NCI-H2196 treated with DMSO at 0.1 percent for 48 hours (cell line): Measurements from ENCODE around the gene BLOC1S1.
"Not testable (repeated sequence)": the region's sequence is repeated elsewhere in the genome, so short reads cannot be mapped to it uniquely, and the experiment has no call there.

Experiments used
- DNase-seq: peaks from one replicate; lab custom pipeline; 2025; ENCODE audit not compliant: unreplicated experiment; lab: John Stamatoyannopoulos, UW

BLOC1S1 gene

GRCh38 chr12:55743406-55744339, 27.8 kb downstream of the BLOC1S1 start:
- DNase-seq = peak; percentile 19

- no peak for DNase-seq
Measured at GRCh38 chr12:55744340-55745030, 28.6 kb downstream of the BLOC1S1 start.

DNA sequence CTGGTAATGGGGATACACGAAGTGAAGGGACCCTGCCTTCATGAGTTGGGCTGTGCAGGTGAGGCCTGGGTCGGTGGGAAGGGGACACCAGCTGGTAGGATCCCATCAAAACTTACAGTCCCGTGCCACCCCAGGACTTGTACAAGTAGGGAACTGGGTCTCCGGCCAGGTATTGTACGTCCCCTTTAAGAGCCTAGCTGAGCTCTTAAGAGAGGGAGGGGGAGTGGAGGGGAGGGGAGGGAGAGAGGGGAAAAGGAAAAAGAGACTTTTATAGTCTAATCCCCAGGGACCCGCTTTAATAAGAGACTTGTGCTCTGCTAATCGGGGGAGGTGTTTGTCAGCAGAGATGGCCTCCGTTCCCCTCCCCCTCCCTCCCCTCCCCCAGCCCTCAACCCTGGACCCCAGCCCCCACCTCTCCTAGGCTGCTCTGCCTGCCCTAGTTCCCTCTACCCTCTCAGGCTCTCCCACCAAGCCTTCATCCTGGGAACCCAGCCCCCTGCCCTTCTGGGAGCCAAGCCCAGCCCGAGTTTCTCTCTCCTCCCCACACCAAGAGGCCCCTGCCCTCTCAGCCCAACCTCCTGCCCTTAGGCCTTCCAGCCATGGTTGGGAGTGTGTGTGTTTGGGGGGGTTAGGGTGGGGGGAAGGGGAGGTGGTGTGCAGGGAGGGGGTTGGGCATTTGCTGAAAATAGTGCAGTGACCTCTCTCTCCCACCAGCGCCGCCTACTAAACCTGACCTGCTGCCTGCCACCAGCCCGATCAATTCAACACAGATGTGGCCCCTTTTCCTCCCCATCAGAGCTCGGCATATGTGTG, 29.7 kb downstream of the BLOC1S1 start:
- no peak for DNase-seq

- no peak for DNase-seq
Measured at GRCh38 chr12:55746174-55746912, 30.5 kb downstream of the BLOC1S1 start.

- DNase-seq = no peak
Measured at GRCh38 chr12:55746913-55747231, 31.0 kb downstream of the BLOC1S1 start.

DNA sequence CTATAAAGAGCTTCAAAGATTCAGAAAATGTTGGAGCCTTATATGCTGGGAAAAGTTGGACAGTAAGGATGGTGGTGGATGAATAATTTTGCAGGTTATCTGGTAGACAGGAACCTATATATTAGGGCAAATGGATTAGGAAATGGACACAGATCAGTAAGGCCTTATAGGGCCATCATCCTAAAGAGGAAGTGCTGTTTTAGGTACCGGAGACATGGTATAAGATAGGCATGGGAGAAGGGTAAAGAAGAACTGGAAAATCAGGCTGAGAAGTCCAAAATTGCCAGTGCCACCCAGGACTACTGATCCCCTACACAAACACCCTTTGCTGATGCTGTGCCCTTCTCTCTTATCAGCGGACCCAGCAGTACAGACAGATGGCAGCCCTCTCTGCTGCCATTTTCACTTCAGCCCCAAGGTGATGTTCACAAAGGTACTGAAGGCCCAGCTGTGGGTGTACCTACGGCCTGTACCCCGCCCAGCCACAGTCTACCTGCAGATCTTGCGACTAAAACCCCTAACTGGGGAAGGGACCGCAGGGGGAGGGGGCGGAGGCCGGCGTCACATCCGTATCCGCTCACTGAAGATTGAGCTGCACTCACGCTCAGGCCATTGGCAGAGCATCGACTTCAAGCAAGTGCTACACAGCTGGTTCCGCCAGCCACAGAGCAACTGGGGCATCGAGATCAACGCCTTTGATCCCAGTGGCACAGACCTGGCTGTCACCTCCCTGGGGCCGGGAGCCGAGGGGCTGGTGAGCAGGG, 32.6 kb downstream of the BLOC1S1 start:
- DNase-seq = no peak

DNA sequence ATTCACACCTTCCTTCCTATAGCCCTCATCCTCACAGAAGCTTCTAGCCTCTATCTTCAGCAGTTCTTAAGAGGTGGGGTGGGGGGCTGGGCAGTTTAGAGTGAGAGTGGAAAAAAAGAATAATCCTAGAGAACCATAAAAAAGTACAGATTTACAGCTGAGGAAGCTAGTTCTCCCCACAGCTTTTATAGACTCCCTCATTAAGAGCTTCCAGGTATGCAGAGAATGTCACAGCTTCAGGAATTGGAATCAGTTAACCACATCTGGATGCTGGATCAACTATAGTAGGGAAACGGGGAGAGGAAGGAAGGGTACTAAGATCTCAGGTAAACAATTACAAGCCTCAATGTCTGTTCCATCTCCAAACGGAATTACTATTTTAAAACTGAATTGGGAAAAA, 39.4 kb downstream of the BLOC1S1 start:
- no peak for DNase-seq

GRCh38 chr12:55757701-55758100, 41.9 kb downstream of the BLOC1S1 start:
- no peak for DNase-seq

DNA sequence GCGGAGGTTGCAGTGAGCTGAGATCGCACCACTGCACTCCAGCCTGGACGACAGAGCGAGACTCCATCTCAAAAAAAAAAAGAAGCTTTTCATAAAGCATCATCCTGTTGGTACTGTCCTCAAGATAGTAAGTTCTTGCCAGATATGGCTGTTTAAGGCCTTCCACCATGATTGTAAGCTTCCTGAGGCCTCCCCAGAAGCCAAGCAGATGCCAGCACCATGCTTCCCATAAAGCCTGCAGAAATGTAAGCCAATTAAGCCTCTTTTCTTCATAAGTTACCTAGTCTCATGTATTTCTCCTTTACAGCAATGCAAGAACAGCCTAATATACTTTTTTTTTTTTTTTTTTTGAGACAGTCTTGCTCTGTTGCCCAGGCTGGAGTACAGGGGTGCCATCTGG, 42.7 kb downstream of the BLOC1S1 start:
- DNase-seq = not testable (repeated sequence)

GRCh38 chr12:55760663-55761062, 44.8 kb downstream of the BLOC1S1 start:
- DNase-seq = no peak

DNA sequence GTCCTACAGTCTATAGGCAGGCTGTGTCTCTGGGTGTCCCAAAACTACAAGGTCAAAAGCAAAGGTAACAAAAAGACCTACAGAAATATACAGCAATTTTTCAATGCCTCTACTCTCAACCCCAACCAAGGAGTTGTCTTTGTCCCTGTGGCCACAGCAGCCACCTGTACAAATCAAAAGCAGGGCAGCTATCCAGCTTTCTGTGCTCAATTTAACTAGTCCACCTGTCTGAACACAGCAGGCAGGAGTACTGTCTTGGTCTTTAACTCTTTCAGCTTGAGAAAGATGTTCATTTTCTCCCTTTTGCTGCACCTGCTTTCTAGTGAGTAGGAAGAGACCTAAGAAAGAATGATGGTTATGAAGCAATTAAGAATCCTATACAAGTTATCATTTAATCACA, 46.8 kb downstream of the BLOC1S1 start:
- DNase-seq = no peak

DNA sequence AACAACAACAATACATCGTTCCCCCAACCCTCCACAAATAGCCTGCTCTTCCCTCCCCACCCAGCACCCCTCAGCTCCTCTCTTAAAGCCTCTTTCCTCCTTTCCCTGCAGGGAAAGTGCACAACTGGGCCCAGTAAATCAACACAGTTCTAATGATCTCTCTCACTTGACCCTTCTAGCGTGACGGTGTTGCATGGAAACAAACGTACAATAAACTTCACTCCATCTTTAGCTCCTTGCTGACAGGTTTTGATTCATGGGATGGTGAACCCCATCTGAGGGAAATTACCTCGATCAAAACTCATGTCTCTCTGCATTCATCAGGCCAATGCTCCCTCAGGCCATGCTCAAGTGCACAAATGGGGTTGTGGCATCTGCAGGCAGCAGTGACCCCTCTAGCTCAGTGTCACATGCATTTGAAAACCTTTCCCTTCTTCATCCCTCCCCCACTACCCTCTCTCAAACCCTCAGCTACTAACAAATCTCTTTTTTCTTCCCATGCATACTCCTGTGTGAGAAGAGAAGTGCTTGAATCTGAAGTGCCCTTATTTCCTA, 50.0 kb downstream of the BLOC1S1 start:
- DNase-seq = no peak

- DNase-seq = no peak
Measured at GRCh38 chr12:55767156-55767555, 51.3 kb downstream of the BLOC1S1 start.
